IPS DF 19.7 (cell line): Measurements from ENCODE around the gene COL20A1.

Experiments
- DNase-seq: peaks from one replicate; pipeline ENCODE4 v3.0.0-alpha.2; 2013; ENCODE audit warnings: low read depth, low spot score

Gene COL20A1

GRCh38 chr20:63277466-63278272 lies 15.3 kb upstream of the COL20A1 start:
- no peak for DNase-seq

DNA sequence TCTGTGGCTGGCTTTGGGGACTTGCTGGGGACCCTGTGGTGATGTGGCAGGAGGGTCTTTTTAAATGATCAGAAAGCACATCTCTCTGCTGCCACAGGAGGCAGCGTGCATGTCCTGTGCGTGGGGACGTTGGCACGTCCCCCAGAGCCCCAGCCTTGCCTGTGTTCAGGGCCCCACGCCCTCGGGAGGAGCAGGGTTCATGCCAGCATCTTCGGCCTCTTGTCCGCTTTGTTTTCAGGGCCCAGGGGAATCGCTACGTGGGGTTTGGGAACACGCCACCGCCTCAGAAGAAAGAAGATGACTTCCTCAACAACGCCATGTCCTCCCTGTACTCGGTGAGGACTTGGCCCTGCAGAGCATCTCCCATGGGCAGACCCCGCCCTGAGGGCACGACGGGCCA lies 14.3 kb upstream of the COL20A1 start:
- no peak for DNase-seq

- no peak for DNase-seq
Observed at GRCh38 chr20:63279931-63280330, 13.1 kb upstream of the COL20A1 start.

DNA sequence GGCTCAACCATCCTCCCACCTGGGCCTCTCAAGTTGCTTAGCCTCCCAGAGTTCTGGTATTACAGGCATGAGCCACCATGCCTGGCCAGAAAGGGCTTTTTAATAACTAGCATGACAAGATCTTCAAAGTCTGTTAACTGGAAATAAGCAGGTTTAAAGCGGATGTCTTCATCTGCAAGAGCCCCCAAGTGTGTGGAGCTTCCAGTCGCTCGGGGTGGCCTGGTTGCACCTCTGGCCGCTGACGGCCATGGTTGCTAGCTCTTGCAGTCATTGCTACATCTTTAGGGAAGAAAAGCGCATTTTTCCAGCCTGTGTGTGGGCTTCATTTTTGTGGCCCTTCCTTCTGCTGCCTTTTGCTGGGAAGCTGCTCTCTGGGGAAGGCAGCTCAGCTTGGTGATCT lies 12.6 kb upstream of the COL20A1 start:
- no peak for DNase-seq

- DNase-seq: no peak
Observed at GRCh38 chr20:63280929-63281545, 11.9 kb upstream of the COL20A1 start.

DNA sequence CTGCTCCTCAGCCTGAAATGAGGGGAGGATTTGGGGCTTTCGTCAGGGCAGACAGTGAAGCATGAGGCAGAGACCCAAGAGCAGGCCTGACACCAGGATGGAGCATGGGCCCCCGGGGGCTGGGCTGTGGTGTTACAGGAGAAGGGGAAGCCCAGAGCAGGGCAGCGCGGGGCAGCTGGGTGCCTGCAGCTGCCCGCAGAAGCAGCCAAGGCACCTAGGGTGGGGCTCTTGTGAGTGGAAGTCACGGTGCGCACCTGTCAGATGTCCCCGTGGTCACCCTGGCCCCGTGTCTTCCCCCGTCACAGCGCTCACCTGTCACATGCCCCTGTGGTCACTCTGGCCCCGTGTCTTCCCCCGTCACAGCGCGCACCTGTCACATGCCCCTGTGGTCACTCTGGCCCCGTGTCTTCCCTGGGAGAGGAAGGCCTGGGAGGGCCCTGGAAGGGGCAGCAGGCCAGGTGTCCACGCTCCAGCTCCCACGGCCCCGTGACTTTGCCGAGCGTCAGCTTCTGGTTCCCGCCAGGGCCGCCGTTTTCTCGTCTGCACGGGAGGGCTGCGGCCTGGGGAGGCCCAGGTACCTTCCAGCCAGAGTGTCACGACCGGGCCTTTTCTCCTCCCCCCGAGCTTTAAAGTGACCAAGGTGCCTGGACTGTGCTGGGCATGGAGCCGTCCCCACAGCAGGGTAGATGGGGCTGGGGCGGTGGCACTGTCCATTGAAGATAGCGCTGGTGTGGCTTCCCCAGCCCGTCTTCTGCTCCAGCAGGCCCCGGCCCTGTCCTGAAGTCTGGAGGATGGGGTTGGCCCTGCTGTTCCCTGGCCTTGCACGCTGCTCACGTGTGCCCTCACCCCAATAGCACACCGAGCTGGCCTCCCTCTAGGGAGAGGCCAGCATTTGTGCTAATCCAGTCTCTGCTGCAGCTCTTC lies 11.0 kb upstream of the COL20A1 start:
- DNase-seq: no peak

GRCh38 chr20:63282946-63283345 lies 10.0 kb upstream of the COL20A1 start:
- no peak for DNase-seq

- DNase-seq: no peak
Observed at GRCh38 chr20:63283397-63284082, 9.4 kb upstream of the COL20A1 start.

GRCh38 chr20:63284083-63284440 lies 8.9 kb upstream of the COL20A1 start:
- no peak for DNase-seq

DNA sequence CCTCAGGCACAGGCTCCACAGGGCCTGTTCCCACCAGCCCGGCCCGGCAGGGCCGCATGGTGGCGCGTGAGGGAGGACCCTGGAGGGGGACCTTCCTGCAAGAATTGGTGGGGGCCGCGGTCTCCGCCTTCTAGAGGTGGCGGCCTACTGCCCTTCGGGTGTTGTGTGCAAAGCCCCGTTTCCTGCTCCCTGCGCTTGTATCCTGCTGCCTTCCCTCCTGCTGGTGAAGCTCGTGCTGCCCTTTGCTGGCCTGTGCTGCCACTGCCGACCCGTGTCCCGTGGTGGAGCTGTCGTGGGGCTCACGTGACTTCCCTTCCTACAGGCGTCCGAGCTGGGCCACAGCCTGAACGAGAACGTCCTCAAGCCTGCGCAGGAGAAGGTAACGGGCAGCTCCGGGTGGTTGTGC lies 8.4 kb upstream of the COL20A1 start:
- DNase-seq: no peak

DNA sequence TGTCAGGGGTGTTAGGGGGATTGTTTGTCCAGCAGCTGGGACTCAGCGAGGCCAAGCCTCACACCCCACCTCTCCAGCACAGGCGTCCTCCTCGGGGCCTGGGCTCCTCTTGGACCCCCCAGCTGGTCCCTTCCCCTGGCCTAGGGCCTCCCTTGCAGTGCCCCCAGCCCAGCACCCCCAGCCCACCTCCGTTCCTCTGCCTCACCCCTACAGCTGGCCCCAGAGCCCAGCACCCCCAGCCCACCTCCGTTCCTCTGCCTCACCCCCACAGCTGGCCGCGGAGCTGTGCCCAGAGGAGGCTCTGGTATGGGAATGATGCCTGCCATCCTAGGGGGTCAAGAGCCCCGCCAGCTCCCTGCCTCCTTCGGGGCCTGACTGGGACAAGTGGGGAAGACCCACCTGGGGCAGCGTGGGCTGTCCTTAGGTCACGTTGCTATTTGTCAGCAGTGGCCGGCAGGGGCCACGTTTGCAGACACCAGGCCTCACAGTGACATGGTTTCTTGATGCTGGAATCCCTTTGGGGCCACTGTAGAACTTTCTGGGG lies 7.9 kb upstream of the COL20A1 start:
- no peak for DNase-seq

DNA sequence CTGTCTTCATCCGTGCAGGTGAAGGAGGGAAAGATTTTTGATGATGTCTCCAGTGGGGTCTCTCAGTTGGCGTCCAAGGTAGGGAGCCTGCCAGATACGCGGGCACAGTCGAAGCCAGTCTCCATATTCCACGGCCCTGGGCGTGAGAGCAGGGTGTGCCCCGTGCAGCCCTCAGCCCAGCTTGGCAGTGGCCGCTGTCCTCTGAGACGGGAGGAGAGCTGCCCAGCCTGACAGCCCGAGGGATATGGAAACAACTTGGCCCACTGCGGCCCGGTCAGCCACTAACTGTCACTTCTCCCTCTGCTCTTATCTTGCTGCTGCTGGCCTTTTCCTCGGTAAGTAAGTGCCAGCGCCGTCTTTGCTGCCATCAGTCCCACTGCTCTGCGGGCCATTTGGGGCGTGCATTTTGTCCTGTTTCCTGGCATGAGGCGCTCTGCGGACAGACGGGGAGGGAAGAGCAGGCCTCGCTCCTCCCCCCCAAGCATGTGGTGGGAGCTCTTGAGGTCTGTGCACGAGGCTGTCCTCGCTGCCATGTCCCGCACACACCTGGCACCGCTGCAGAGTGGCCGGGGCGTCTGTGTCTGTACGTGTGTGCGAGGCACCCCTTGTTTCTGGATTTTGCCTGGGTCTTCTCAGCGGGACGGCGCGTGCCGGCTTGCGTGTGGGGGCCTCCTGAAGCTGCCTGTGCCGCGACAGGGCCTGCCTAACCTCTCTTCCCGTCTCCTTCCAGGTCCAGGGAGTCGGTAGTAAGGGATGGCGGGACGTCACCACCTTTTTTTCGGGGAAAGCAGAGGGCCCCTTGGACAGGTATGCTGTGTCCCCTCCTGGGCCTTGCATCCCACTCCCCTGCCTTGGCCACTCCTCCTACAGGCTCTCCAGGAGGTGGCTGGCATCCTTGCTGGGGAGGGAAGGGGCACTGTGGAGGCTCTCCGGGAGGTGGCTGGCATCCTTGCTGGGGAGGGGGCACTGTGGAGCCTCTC lies 7.1 kb upstream of the COL20A1 start:
- no peak for DNase-seq

GRCh38 chr20:63286781-63287696 lies 5.9 kb upstream of the COL20A1 start:
- no peak for DNase-seq

GRCh38 chr20:63287697-63288580 lies 5.0 kb upstream of the COL20A1 start:
- DNase-seq: no peak

- no peak for DNase-seq
Observed at GRCh38 chr20:63288581-63289251, 4.3 kb upstream of the COL20A1 start.

GRCh38 chr20:63289311-63290135 lies 3.5 kb upstream of the COL20A1 start:
- DNase-seq: no peak
